Right lobe of liver (tissue), 4 donors: Measurements from ENCODE around the gene ACVR2B.

Source experiments
- POLR2A ChIP-seq: fragments of 450-650 bp; IDR thresholded peaks from one replicate; pipeline ENCODE4 v1.6.1; 2017; ENCODE audit warnings: antibody characterized with exemption, mild to moderate bottlenecking
- TF ChIP-seq, protein P1 (sequence below), 4 donors: fragments of 200-600 bp in 3 of 4; fragments of 450-650 bp in 1 of 4; IDR thresholded peaks; one replicate each; pipeline versions ENCODE4 v1.5.1 to v1.8.0; 2016 to 2022; ENCODE audit warnings: antibody characterized with exemption in 4 of 4, mild to moderate bottlenecking in 2 of 4
- donor health status: DM: no; HTN: no; CAD: no.
- donor health status: DM: no; HTN: no; CAD: no.
- donor health status: DM: no; HTN: yes; CAD: no.

DNA sequence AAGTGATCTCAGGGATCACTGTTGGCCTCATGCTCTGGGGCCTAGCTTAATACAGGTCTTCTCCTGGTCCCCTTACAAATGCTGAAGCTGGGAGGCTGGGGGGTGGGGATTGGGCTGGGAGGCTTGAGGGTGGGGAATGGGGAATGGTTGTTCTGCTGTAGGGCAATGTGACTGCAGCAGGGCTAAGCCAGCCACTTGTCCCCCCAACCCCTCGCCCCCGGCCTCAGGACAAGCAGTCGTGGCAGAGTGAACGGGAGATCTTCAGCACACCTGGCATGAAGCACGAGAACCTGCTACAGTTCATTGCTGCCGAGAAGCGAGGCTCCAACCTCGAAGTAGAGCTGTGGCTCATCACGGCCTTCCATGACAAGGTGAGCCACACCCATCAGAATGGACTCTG lies 25.2 kb downstream of the ACVR2B start:
- TF ChIP-seq, protein P1, sequence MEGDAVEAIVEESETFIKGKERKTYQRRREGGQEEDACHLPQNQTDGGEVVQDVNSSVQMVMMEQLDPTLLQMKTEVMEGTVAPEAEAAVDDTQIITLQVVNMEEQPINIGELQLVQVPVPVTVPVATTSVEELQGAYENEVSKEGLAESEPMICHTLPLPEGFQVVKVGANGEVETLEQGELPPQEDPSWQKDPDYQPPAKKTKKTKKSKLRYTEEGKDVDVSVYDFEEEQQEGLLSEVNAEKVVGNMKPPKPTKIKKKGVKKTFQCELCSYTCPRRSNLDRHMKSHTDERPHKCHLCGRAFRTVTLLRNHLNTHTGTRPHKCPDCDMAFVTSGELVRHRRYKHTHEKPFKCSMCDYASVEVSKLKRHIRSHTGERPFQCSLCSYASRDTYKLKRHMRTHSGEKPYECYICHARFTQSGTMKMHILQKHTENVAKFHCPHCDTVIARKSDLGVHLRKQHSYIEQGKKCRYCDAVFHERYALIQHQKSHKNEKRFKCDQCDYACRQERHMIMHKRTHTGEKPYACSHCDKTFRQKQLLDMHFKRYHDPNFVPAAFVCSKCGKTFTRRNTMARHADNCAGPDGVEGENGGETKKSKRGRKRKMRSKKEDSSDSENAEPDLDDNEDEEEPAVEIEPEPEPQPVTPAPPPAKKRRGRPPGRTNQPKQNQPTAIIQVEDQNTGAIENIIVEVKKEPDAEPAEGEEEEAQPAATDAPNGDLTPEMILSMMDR (IDR thresholded peaks at IDR 0.05) = no peak
- TF ChIP-seq POLR2A = no peak
